Stimulated activated CD4-positive, alpha-beta T cell treated with anti-CD3 and anti-CD28 coated beads, Interleukin-2, amount 100 ng/mL, for 4 hours (primary cell): ENCODE measurements around the gene MYOM3.

Experiments
- DNase-seq: peaks from one replicate; pipeline ENCODE4 v3.0.0-alpha.2; 2020; ENCODE audit warnings: low read depth

Gene MYOM3

DNA sequence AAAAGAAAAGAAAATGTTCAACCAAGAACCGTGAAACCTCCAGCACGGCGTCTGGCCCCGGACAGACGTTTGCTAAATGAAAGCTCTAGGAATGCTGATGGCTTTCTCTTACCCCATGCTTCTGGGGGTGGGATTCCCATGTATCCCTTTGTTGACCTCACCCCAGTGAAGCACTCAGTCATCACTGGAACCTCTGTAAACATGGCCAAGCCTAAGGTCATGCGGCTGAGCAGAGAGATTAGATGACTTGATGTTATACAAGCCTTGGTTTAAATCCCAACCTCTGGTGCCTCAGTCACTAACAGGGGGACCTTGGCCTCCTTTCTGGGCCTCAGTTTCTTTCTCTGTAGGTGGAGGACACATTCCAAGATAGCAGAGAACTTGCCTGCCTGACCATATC lies 2.8 kb upstream of the MYOM3 start:
- no peak for DNase-seq

- no peak for DNase-seq
These were observed 1.7 kb upstream of the MYOM3 start for GRCh38 chr1:24113641-24114033.

- no peak for DNase-seq
These were observed 506 bp downstream of the MYOM3 start for GRCh38 chr1:24111262-24111995.

DNA sequence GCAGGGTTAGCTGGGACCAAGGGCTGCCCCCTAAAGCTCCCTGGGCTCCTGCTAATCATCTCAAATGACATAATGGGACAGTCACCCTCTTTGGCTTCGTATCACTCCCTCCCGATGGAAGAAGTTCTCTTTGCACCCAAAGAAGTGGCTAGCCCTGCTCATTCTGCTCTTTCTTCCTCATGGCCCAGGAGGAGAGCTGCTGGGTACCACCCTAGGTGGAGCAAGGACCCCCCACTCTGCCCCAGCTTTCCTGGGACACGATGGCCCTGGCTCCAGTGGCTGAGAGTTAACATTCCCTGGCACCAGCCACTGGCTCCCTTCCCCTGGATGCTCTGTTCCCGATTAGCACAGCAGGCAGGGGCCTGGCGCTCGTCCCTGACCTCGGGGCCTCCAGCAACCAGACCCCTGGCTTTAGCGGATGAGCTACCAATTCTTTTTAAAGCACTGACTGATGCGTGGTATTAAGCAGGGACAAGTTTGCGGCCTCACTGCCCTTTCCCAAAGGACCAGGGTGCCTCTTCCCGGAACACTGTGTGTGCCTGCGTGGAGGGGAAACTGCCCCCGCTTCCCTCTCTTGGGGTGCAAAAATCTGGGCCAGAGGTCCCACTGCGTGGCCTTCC lies 1.2 kb downstream of the MYOM3 start:
- no peak for DNase-seq

- no peak for DNase-seq
These were observed 2.1 kb downstream of the MYOM3 start for GRCh38 chr1:24109686-24110475.

DNA sequence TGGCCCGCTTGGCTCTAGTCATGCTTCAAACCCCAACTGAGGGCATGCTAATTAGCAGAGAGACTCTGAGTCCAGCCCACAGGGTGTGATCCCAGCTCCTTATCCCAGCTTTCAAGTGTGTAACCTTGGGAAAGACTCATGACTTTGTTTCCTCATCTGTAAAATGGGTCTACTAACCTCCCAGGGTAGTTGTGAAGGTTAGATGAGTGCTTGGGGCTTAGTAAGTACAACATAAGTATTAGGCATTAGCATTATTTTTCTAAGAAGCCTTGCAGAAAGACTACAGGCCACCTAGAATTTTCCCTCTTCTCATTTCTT lies 2.8 kb downstream of the MYOM3 start:
- no peak for DNase-seq

GRCh38 chr1:24108334-24109165 lies 3.4 kb downstream of the MYOM3 start:
- DNase-seq, result no peak

GRCh38 chr1:24107462-24108138 lies 4.3 kb downstream of the MYOM3 start:
- DNase-seq, result no peak

GRCh38 chr1:24105368-24106160 lies 6.4 kb downstream of the MYOM3 start:
- DNase-seq, result no peak

DNA sequence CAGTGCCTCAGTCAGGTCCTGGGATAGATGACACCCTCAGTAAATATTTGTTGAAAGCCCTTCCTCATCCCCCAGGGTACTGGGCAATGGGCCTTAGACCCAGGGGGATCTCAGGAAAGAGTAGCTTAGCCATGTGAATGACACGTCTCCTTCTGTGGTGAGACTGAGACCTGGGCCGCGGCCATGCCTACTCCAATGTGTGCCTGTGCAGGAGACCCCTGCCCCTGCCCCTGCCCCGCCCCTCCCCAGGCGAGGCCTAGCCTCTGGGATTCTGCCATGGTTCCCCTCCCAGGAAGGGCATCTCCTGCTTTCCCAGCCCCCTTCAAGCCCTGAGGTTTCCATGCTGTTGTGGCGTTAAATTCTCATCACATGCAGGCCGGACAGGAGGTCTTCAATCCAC lies 7.1 kb downstream of the MYOM3 start:
- DNase-seq, result no peak

- DNase-seq, result no peak
These were observed 8.1 kb downstream of the MYOM3 start for GRCh38 chr1:24103879-24104278.

DNA sequence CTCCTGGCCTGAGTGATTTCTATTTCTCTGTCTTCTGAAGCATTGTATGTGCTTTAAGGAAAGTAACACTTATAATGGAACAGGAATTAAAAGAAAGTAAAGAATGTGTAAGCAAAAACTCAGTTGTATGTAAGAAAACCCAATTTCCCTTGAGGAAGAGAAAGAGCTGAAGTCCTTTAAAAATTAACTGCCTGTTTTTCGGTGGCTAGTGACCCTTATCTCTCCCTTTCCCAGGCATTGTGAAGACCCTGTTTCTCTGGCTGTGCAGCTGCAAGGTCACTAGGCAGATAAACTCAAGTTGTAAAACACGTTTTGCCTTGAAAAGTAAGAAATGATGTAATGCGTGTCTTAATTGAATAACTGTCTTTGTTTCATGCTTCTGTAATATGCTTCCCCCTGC lies 8.5 kb downstream of the MYOM3 start:
- no peak for DNase-seq

GRCh38 chr1:24102961-24103360 lies 9.0 kb downstream of the MYOM3 start:
- DNase-seq, result no peak

- no peak for DNase-seq
These were observed 9.9 kb downstream of the MYOM3 start for GRCh38 chr1:24101796-24102586.

DNA sequence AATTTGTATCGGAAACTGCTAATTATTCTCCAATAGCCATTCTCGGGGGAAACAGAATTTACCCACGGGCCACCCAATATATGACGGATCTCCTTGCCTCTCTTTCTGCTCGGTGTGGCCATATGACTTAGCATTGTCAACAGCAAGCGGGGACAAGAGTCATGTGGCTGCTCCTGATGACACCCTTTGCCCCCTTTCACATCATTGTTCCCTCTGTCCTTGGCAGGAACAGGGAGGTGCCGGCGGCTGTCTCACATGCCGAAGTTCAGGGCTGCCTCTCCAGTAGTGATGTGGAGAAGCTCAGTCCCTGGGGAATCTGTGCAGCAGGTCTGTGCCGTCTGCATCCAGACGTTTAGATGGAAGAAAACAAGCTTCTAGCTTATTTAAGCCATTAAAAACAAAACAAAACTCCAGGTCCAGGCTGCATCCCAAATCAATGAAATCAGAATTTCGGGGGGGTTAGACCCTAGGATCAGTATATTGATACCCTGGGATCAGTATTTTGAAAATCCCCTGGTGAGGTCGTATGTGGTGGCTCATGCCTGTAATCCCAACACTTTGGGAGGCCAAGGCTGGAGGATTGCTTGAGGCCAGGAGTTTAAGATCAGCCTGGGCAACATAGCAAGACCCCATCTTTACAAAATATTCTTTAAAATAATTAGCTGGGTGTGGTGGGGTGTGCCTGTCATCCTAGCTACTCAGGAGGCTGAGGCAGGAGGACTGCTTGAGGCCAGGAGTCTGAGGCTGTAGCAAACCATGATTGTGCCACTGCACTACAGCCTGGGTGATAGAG lies 10.8 kb downstream of the MYOM3 start:
- no peak for DNase-seq

GRCh38 chr1:24098943-24099638 lies 12.8 kb downstream of the MYOM3 start:
- DNase-seq, result no peak

DNA sequence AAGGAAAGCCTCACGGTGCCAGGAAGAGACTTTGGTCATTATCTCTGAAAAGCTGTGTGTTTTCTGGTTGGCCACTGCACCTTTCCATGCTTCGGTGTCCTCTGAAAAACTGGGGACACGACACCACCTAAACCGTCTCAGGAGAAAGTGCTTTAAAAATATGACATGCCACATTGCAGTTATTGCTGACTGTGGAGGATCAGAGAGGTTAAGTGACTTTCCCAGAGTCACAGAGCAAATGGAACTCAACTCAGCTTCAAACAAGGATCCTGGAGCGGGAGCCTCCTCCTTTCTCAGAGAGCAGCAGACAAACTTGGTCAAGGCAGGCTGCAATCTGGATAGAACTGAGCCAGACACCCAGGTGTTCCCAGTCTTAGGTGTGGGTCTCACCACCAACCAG lies 13.8 kb downstream of the MYOM3 start:
- DNase-seq, result no peak

GRCh38 chr1:24097663-24098062 lies 14.3 kb downstream of the MYOM3 start:
- no peak for DNase-seq

GRCh38 chr1:24096739-24097103 lies 15.2 kb downstream of the MYOM3 start:
- no peak for DNase-seq
